Fibroblast of lung (primary cell): Measurements from ENCODE around the gene DGKE. TPM values are rescaled to one million over a fixed set of nuclear protein-coding genes. Genes with fewer than 3 reads are reported as not detected.
A peak's percentile ranks its signal among the peaks of the same experiment; 100 is the strongest.

ENCODE experiments used
- DNase-seq, 2 donors: peaks; one replicate each; pipeline versions ENCODE4 v3.0.0 to v3.0.0-alpha.2; 2010; ENCODE audit warnings: low read depth in 2 of 2
- H2AFZ ChIP-seq: 2 replicates; pipeline ENCODE4 v1.5.1; 2012; ENCODE audit warnings: low read length, control low read depth, inconsistent platforms
- H3K27ac ChIP-seq: 2 replicates; pipeline ENCODE4 v1.5.1; 2011; ENCODE audit warnings: low read length, control low read depth; ENCODE audit not compliant: insufficient read depth
- H3K27me3 ChIP-seq: 2 replicates; pipeline ENCODE4 v1.5.1; 2011; ENCODE audit warnings: mild to moderate bottlenecking, low read length; ENCODE audit not compliant: control insufficient read depth, insufficient read depth
- H3K36me3 ChIP-seq: 2 replicates; pipeline ENCODE4 v1.5.1; 2011; ENCODE audit warnings: low read length; ENCODE audit not compliant: control insufficient read depth, insufficient read depth
- H3K4me1 ChIP-seq: 2 replicates; pipeline ENCODE4 v1.5.1; 2011; ENCODE audit warnings: low read length; ENCODE audit not compliant: control insufficient read depth, insufficient read depth; ENCODE audit errors: extremely low read depth
- H3K4me2 ChIP-seq: 2 replicates; pipeline ENCODE4 v1.5.1; 2011; ENCODE audit warnings: low read length, control low read depth; ENCODE audit not compliant: insufficient read depth; ENCODE audit errors: extremely low read depth
- H3K4me3 ChIP-seq, 4 experiments: fragments of 200-600 bp in 1 of 4; sonication (generic) in 1 of 4; replicated peaks in 1 of 4; 2 replicates each; pipeline ENCODE4 v1.5.1; 2011 to 2016; ENCODE audit warnings: low read length in 4 of 4, low read depth in 3 of 4, mild to moderate bottlenecking in 3 of 4, control low read depth in 2 of 4, inconsistent platforms in 1 of 4, mixed read lengths in 1 of 4; ENCODE audit not compliant: insufficient read depth in 1 of 4; ENCODE audit errors: control extremely low read depth in 1 of 4
- H3K79me2 ChIP-seq: 2 replicates; pipeline ENCODE4 v1.5.1; 2012; ENCODE audit warnings: mild to moderate bottlenecking, low read length, inconsistent platforms; ENCODE audit not compliant: control insufficient read depth, insufficient read depth
- H3K9ac ChIP-seq: 2 replicates; pipeline ENCODE4 v1.5.1; 2011; ENCODE audit warnings: mild to moderate bottlenecking, low read length, control low read depth; ENCODE audit not compliant: insufficient read depth
- H3K9me3 ChIP-seq: 2 replicates; pipeline ENCODE4 v1.5.1; 2012; ENCODE audit warnings: low read depth, low read length; ENCODE audit not compliant: control insufficient read depth, insufficient read depth
- H4K20me1 ChIP-seq: 2 replicates; pipeline ENCODE4 v1.5.1; 2011; ENCODE audit warnings: low read length; ENCODE audit not compliant: control insufficient read depth, insufficient read depth; ENCODE audit errors: extremely low read depth
- CTCF ChIP-seq, 2 donors: IDR thresholded peaks in 1 of 2; conservative IDR thresholded peaks in 1 of 2; 1 replicate in 1 of 2; 2 replicates in 1 of 2; pipeline ENCODE4 v1.5.1; 2011 to 2012; ENCODE audit warnings: low read length in 2 of 2, control low read depth in 1 of 2, inconsistent platforms in 1 of 2, low read depth in 1 of 2, mild to moderate bottlenecking in 1 of 2
- EZH2 ChIP-seq: IDR thresholded peaks from 2 replicates; pipeline ENCODE4 v1.5.1; 2012; ENCODE audit warnings: low read length, control low read depth, mild to moderate bottlenecking; ENCODE audit errors: missing control alignments
- polyA plus RNA-seq, 2 donors: library from polyadenylated mRNA; depleted of rRNA in 1 of 2; stranded (reverse) in 1 of 2; unstranded in 1 of 2; fragments of >200 nt; gene quantifications; 2 replicates each; pipeline ENCODE4 v1.2.1, GENCODE V29; 2011 to 2012; ENCODE audit warnings: missing spikeins in 1 of 2
- total RNA-seq: library from RNA; depleted of rRNA; stranded (reverse); fragments of >200 nt; gene quantifications from 2 replicates; pipeline ENCODE4 v1.2.1, GENCODE V29; 2014

The DGKE gene
- total and polyA plus RNA-seq, 2 donors (not counting 1 experiment from before 2014, with no cell fraction given), result 2.5 to 6.4 TPM

- Histone ChIP-seq H3K4me2 (no peak overlapping the region), H3K9me3 (no peaks in the 10 kb centered on the region), H3K9ac (no peak overlapping the region), H3K36me3 (no peaks in the 10 kb centered on the region), H3K79me2 (no peaks in the 10 kb centered on the region), H3K27me3 (no peaks in the 10 kb centered on the region), H2AFZ (no peak overlapping the region), H3K4me3 (no peak overlapping the region), H3K4me1 (no peaks in the 10 kb centered on the region), H4K20me1 (no peaks in the 10 kb centered on the region), H3K27ac (no peak overlapping the region)
- TF ChIP-seq EZH2, result no peak
- TF ChIP-seq CTCF (conservative IDR thresholded peaks at IDR 0.05 in 1 of 2, IDR thresholded peaks at IDR 0.05 in 1 of 2; ENCODE audit: low read depth in 1 of 2, low read length in 2 of 2), result no peak
- peak in 1 of 2 donors; percentile 46 for DNase-seq
These were observed 23.6 kb upstream of the DGKE start for GRCh38 chr17:56810343-56810742.

GRCh38 chr17:56810891-56811775 lies 22.8 kb upstream of the DGKE start:
- Histone ChIP-seq H3K4me3 (no peak overlapping the region), H3K9ac (no peak overlapping the region), H2AFZ (no peak overlapping the region), H3K36me3 (no peaks in the 10 kb centered on the region), H3K27me3 (no peaks in the 10 kb centered on the region), H3K9me3 (no peaks in the 10 kb centered on the region), H3K27ac (no peak overlapping the region), H4K20me1 (no peaks in the 10 kb centered on the region), H3K4me2 (no peak overlapping the region), H3K4me1 (no peaks in the 10 kb centered on the region), H3K79me2 (no peaks in the 10 kb centered on the region)
- no peak for DNase-seq
- no peak for TF ChIP-seq CTCF (conservative IDR thresholded peaks at IDR 0.05 in 1 of 2, IDR thresholded peaks at IDR 0.05 in 1 of 2; ENCODE audit: low read depth in 1 of 2, low read length in 2 of 2)
- TF ChIP-seq EZH2, result no peak

GRCh38 chr17:56812901-56813388 lies 21.0 kb upstream of the DGKE start:
- no peak overlapping the region for H3K27ac ChIP-seq
- no peaks in the 10 kb centered on the region for H3K9me3 ChIP-seq
- no peak overlapping the region for H3K9ac ChIP-seq
- no peak overlapping the region for H3K4me3 ChIP-seq
- no peaks in the 10 kb centered on the region for H3K4me1 ChIP-seq
- H3K27me3 ChIP-seq, result no peaks in the 10 kb centered on the region
- TF ChIP-seq CTCF (conservative IDR thresholded peaks at IDR 0.05 in 1 of 2, IDR thresholded peaks at IDR 0.05 in 1 of 2; ENCODE audit: low read depth in 1 of 2, low read length in 2 of 2) (no peak), EZH2 (no peak)
- no peak overlapping the region for H2AFZ ChIP-seq
- DNase-seq, result no peak
- no peaks in the 10 kb centered on the region for H4K20me1 ChIP-seq
- no peaks in the 10 kb centered on the region for H3K36me3 ChIP-seq
- no peak overlapping the region for H3K4me2 ChIP-seq
- H3K79me2 ChIP-seq, result no peaks in the 10 kb centered on the region
